Hepatocyte (in vitro differentiated cells): ENCODE measurements around the gene ADAMTS2.

Experiments used
- EZH2 ChIP-seq: fragments of 200-600 bp; sonication (generic); IDR thresholded peaks from 2 replicates; pipeline ENCODE4 v1.6.1; 2016; ENCODE audit warnings: antibody characterized with exemption, mild to moderate bottlenecking, borderline replicate concordance
- TF ChIP-seq, protein P1 (sequence below): fragments of 200-600 bp; sonication (generic); IDR thresholded peaks from 2 replicates; pipeline ENCODE4 v1.5.1; 2016; ENCODE audit warnings: antibody characterized with exemption, mild to moderate bottlenecking; ENCODE audit not compliant: poor library complexity

DNA sequence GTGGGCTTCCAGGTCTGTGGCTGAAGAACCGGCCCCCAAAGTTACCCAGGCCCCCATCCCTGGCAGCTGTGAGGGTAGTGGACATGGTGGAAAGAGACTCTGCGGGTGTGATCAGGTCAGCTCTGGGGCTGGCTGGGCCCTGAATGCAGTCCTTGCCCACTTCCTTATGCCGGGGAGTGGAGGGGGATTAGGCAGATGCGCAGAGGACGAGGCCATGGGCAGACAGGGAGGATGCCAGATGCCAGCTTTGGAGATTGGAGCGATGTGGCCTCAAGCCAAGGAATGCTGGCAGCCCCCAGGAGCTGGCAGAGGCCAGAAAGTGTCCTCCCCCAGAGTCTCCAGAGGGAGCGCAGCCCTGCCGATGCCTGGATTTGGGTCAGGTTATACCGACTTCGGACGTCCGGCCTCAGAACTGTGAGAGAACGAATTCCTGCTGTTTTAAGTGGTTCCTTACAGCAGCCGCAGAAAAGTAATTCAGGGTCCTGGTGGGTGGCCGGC, 69.8 kb downstream of the ADAMTS2 start:
- TF ChIP-seq, protein P1, sequence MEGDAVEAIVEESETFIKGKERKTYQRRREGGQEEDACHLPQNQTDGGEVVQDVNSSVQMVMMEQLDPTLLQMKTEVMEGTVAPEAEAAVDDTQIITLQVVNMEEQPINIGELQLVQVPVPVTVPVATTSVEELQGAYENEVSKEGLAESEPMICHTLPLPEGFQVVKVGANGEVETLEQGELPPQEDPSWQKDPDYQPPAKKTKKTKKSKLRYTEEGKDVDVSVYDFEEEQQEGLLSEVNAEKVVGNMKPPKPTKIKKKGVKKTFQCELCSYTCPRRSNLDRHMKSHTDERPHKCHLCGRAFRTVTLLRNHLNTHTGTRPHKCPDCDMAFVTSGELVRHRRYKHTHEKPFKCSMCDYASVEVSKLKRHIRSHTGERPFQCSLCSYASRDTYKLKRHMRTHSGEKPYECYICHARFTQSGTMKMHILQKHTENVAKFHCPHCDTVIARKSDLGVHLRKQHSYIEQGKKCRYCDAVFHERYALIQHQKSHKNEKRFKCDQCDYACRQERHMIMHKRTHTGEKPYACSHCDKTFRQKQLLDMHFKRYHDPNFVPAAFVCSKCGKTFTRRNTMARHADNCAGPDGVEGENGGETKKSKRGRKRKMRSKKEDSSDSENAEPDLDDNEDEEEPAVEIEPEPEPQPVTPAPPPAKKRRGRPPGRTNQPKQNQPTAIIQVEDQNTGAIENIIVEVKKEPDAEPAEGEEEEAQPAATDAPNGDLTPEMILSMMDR = no peak
- TF ChIP-seq EZH2 = no peak
